ENCODE measurements around the gene STAP1.
"Not testable (repeated sequence)": the region's sequence is repeated elsewhere in the genome, so short reads cannot be mapped to it uniquely, and the experiment has no call there.

STAP1 gene

DNA sequence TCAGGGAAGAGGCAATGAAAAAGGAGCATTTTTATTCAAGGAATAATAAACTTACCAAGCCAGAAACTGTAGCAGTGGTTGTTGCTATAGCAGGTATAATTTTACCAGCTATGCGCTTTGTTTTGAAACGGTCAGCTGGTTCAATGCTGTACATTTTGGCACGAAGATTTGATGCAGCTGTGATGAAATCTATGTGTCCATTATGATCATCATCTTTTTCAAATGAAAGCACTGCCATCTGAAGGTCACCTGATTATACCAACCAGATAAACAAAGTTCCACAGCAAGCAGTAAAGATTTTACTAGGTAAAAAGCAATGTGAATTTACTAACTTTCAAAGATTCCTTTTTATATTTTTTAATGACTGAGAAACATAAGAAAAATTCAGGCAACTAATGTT lies 66.4 kb downstream of the STAP1 start:
- no peak for DNase-seq (ENCODE audit: low spot score)

DNA sequence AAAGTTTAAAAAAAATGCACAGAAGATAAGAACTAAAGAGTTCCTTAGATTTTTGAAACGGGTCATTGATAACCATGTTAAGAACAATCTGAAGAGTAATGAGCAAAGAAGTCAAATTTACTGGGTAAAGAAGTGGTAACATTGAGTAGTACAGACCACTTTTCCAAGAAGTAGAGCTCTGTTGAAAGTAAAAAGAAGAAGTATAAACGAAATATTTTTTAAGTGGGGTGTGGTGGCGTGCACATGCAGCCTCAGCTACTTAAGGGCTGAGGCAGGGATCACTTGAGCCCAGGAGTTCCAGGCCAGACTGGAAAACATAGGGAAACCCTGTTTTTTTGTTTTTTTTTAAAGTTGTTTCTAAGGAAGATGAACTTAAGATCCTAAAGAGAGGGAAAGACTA lies 74.0 kb downstream of the STAP1 start:
- DNase-seq (ENCODE audit: low spot score) = no peak

DNA sequence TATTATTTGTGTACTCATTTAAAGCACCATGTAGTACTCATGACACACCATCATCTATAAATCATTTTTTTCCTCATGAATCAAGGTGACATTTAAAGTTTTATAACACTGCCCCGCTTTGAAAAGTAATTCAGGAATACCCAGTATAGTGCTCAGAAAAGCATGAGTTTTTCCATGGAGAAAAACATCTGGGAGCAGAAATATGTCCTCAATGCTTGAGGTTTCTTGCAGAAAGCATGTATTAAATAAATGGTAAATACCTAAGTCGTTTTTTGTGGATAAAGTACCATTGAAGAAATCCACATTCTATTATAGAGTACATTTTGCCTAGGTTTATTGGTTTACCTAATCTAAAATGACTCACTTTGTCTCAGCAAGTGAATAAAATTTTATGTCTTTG lies 76.2 kb downstream of the STAP1 start:
- no peak for DNase-seq (ENCODE audit: low spot score)

DNA sequence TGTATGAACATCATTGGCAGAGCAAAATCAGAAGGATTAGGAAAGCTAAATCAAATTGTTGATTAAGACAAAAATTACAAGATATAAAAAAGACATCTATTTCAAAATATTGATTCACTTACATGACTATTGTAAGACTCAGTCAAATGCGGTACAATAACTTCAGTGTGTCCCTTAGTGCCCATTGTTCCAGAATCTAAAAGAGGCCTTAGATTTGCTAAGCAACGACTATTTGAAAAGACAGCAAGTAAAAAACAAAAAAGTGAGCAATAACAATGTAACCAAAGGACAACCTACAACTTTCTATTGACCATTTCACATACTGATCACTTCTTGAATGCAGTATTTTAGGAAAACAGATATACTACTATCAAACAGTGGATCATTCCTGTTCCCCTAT lies 76.8 kb downstream of the STAP1 start:
- DNase-seq (ENCODE audit: low spot score) = no peak

DNA sequence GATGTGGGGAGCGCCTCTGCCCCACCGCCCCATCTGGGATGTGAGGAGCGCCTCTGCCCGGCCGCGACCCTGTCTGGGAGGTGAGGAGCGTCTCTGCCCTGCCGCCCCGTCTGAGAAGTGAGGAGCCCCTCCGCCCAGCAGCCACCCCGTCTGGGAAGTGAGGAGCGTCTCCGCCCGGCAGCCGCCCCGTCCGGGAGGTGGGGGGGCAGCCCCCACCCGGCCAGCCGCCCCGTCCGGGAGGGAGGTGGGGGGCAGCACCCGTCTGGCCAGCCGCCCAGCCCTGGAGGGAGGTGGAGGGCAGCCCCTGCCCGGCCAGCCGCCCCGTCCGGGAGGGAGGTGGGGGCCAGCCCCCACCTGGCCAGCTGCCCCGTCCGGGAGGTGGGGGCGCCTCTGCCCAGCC lies 78.5 kb downstream of the STAP1 start:
- DNase-seq (ENCODE audit: low spot score) = not testable (repeated sequence)

DNA sequence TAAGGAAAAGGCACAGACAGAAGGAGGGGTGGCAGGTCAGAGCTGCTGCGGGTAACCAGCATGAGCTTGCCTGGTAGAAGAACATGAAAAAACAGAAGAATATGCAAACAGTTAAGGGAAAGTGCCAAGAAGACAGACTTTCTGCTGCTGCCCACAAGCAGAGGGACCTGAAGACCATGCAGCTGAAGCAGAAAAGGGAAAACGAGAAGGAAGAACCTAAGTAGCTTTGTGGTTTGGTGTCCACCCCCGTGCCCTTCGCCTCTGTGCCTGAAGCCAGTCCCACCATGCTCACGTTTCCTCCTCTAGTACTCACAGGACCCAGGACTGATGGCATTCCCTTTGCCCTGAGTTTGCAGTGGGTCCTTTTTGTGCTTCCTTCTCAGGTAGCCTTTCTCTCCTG lies 79.6 kb downstream of the STAP1 start:
- DNase-seq (ENCODE audit: low spot score) = no peak

DNA sequence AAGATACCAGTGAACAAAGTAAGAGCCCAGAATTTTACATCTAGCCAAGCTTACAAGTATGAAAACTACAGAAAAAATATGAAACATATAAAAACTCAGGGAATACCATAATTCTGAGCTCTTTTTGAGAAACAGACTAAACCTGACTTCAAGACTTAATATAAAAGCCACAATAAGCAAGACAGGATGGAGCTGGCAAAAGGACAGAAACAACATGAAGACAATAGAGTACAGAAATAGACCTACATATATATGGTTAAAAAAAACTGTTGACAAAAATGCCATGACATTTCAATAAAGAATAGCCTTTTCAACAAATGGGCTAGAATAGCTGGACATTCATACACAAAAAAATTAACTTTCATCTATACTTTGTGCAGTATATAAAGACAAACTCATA lies 93.0 kb downstream of the STAP1 start:
- DNase-seq (ENCODE audit: low spot score) = no peak

All from COLO829 (cell line).